Amniotic stem cell (primary cell): ENCODE results near the gene APC2.
"Not testable (repeated sequence)": the region's sequence is repeated elsewhere in the genome, so short reads cannot be mapped to it uniquely, and the experiment has no call there.

Experiments used
- DNase-seq: peaks from one replicate; lab custom pipeline; 2025; lab: John Stamatoyannopoulos, UW

APC2 gene

GRCh38 chr19:1466461-1467214, 16.7 kb downstream of the APC2 start:
- DNase-seq: no peak

GRCh38 chr19:1467215-1467489, 17.2 kb downstream of the APC2 start:
- DNase-seq: no peak

GRCh38 chr19:1467490-1468273, 17.8 kb downstream of the APC2 start:
- DNase-seq: no peak

GRCh38 chr19:1468274-1468820, 18.4 kb downstream of the APC2 start:
- no peak for DNase-seq

GRCh38 chr19:1468821-1469254, 18.9 kb downstream of the APC2 start:
- DNase-seq: no peak

GRCh38 chr19:1469255-1470054, 19.5 kb downstream of the APC2 start:
- DNase-seq: no peak

- DNase-seq: no peak
Measured at GRCh38 chr19:1470055-1470304, 20.1 kb downstream of the APC2 start.

- no peak for DNase-seq
Measured at GRCh38 chr19:1470305-1471009, 20.5 kb downstream of the APC2 start.

- no peak for DNase-seq
Measured at GRCh38 chr19:1471010-1471514, 21.1 kb downstream of the APC2 start.

- no peak for DNase-seq
Measured at GRCh38 chr19:1471515-1472160, 21.7 kb downstream of the APC2 start.

- DNase-seq: no peak
Measured at GRCh38 chr19:1472231-1473084, 22.5 kb downstream of the APC2 start.

GRCh38 chr19:1473085-1473851, 23.3 kb downstream of the APC2 start:
- DNase-seq: no peak

GRCh38 chr19:1474011-1474764, 24.3 kb downstream of the APC2 start:
- DNase-seq: no peak

- DNase-seq: no peak
Measured at GRCh38 chr19:1474765-1475351, 24.9 kb downstream of the APC2 start.

- no peak for DNase-seq
Measured at GRCh38 chr19:1475751-1476437, 26.0 kb downstream of the APC2 start.

GRCh38 chr19:1477056-1477455, 27.1 kb downstream of the APC2 start:
- DNase-seq: not testable (repeated sequence)

GRCh38 chr19:1478934-1479707, 29.2 kb downstream of the APC2 start, which contains the start of gene C19orf25:
Gene C19orf25 (minus strand): TSS chr19:1479215. CDS start chr19:1478903, 312 bp downstream.
- peak; percentile 80 for DNase-seq
